Fibroblast of skin of right quadriceps (primary cell): ENCODE results near the gene CD163L1.
"Not testable (repeated sequence)": the region's sequence is repeated elsewhere in the genome, so short reads cannot be mapped to it uniquely, and the experiment has no call there.

Experiments
- DNase-seq: peaks from one replicate; pipeline ENCODE4 v3.0.0-alpha.2; 2013

CD163L1 gene

GRCh38 chr12:7444076-7444475, at the start of gene CD163L1:
Gene CD163L1 (minus strand): TSS chr12:7444153. CDS start chr12:7444127, 26 bp downstream.
- no peak for DNase-seq

GRCh38 chr12:7493006-7493405, 49.1 kb upstream of the CD163L1 start:
- DNase-seq = no peak

GRCh38 chr12:7486512-7486911, 42.6 kb upstream of the CD163L1 start:
- no peak for DNase-seq

- DNase-seq = no peak
Measured at GRCh38 chr12:7485095-7485494, 41.1 kb upstream of the CD163L1 start.

- no peak for DNase-seq
Measured at GRCh38 chr12:7483343-7483742, 39.4 kb upstream of the CD163L1 start.

- DNase-seq = peak; percentile 50
Measured at GRCh38 chr12:7479771-7480170, 35.8 kb upstream of the CD163L1 start.

- no peak for DNase-seq
Measured at GRCh38 chr12:7472060-7472459, 28.1 kb upstream of the CD163L1 start.

- DNase-seq = peak; percentile 42
Measured at GRCh38 chr12:7460375-7461259, 16.7 kb upstream of the CD163L1 start.

- DNase-seq = no peak
Measured at GRCh38 chr12:7459973-7460372, 16.0 kb upstream of the CD163L1 start.

- no peak for DNase-seq
Measured at GRCh38 chr12:7451756-7452155, 7.8 kb upstream of the CD163L1 start.

GRCh38 chr12:7450667-7451066, 6.7 kb upstream of the CD163L1 start:
- DNase-seq = no peak

- DNase-seq = no peak
Measured at GRCh38 chr12:7448099-7448498, 4.1 kb upstream of the CD163L1 start.

- DNase-seq = no peak
Measured at GRCh38 chr12:7444537-7444936, 584 bp upstream of the CD163L1 start.

- no peak for DNase-seq
Measured at GRCh38 chr12:7441216-7441615, 2.7 kb downstream of the CD163L1 start.

- peak; percentile 71 for DNase-seq
Measured at GRCh38 chr12:7439579-7440505, 4.1 kb downstream of the CD163L1 start.

- not testable (repeated sequence) for DNase-seq
Measured at GRCh38 chr12:7438291-7438995, 5.5 kb downstream of the CD163L1 start.

GRCh38 chr12:7437494-7437893, 6.5 kb downstream of the CD163L1 start:
- DNase-seq = not testable (repeated sequence)

GRCh38 chr12:7434670-7435069, 9.3 kb downstream of the CD163L1 start:
- DNase-seq = no peak

- peak; percentile 78 for DNase-seq
Measured at GRCh38 chr12:7433276-7433822, 10.6 kb downstream of the CD163L1 start.

- DNase-seq = peak; percentile 6
Measured at GRCh38 chr12:7431993-7432685, 11.8 kb downstream of the CD163L1 start.

GRCh38 chr12:7411343-7411742, 32.6 kb downstream of the CD163L1 start:
- DNase-seq = no peak

- no peak for DNase-seq
Measured at GRCh38 chr12:7404275-7404674, 39.7 kb downstream of the CD163L1 start.
